Glutamatergic neuron (in vitro differentiated cells): Measurements from ENCODE around the gene B4GALNT3. TPM values are rescaled to one million over a fixed set of nuclear protein-coding genes. Genes with fewer than 3 reads are reported as not detected.

ENCODE experiments used
- DNase-seq: peaks from one replicate; pipeline ENCODE4 v3.0.0; 2022
- H3K27ac Mint-ChIP-seq: one replicate; pipeline ENCODE4 v1.8.0; 2020; ENCODE audit warnings: mild to moderate bottlenecking, mixed read lengths, inconsistent platforms; ENCODE audit not compliant: unreplicated experiment
- H3K27me3 Mint-ChIP-seq: one replicate; pipeline ENCODE4 v1.8.0; 2020; ENCODE audit warnings: mild to moderate bottlenecking, moderate library complexity, mixed read lengths, inconsistent platforms; ENCODE audit not compliant: unreplicated experiment
- H3K36me3 Mint-ChIP-seq: one replicate; pipeline ENCODE4 v1.8.0; 2020; ENCODE audit warnings: mild to moderate bottlenecking, mixed read lengths, inconsistent platforms; ENCODE audit not compliant: unreplicated experiment
- H3K4me1 Mint-ChIP-seq: one replicate; pipeline ENCODE4 v1.8.0; 2020; ENCODE audit warnings: mild to moderate bottlenecking, low read depth, mixed read lengths, inconsistent platforms; ENCODE audit not compliant: unreplicated experiment
- H3K4me3 Mint-ChIP-seq: one replicate; pipeline ENCODE4 v1.8.0; 2020; ENCODE audit warnings: mild to moderate bottlenecking, mixed read lengths, inconsistent platforms; ENCODE audit not compliant: unreplicated experiment
- H3K9me3 Mint-ChIP-seq: one replicate; pipeline ENCODE4 v1.8.0; 2020; ENCODE audit warnings: mild to moderate bottlenecking, moderate library complexity, mixed read lengths, inconsistent platforms; ENCODE audit not compliant: unreplicated experiment
- CTCF ChIP-seq: fragments of 200-600 bp; sonication (generic); IDR thresholded peaks from one replicate; pipeline ENCODE4 v1.5.0; 2021; ENCODE audit not compliant: partially characterized antibody, unreplicated experiment
- total RNA-seq: library from RNA; stranded (reverse); fragmentation: NEBNext Ultra II Directional; extraction: Animal tissue kit (Norgen Biotek cat#: 25700); gene quantifications from one replicate; pipeline ENCODE4 v1.2.1, GENCODE V29; 2021; ENCODE audit not compliant: unreplicated experiment

The B4GALNT3 gene
- total RNA-seq, 1 donor from 2014 or later = 3.3 TPM

- H3K4me3 Mint-ChIP-seq = peak overlapping the region; percentile 0
- no peak for TF ChIP-seq CTCF
- H3K4me1 Mint-ChIP-seq = peaks cover 36% of the 10 kb centered on the region
- H3K27me3 Mint-ChIP-seq = peaks cover 8% of the 10 kb centered on the region
- peaks cover 5% of the 10 kb centered on the region for H3K9me3 Mint-ChIP-seq
- H3K27ac Mint-ChIP-seq = peak overlapping the region; percentile 9
- DNase-seq = no peak
- no peaks in the 10 kb centered on the region for H3K36me3 Mint-ChIP-seq
These were observed 121.1 kb downstream of the B4GALNT3 start for GRCh38 chr12:580813-581212.

GRCh38 chr12:581321-581720 is 121.6 kb downstream of the B4GALNT3 start:
- no peak for TF ChIP-seq CTCF
- no peak for DNase-seq
- Mint-ChIP-seq H3K9me3 (peaks cover 5% of the 10 kb centered on the region), H3K27me3 (peaks cover 8% of the 10 kb centered on the region), H3K27ac (no peak overlapping the region), H3K4me1 (peaks cover 38% of the 10 kb centered on the region), H3K4me3 (no peak overlapping the region), H3K36me3 (no peaks in the 10 kb centered on the region)

GRCh38 chr12:581746-582145 is 122.0 kb downstream of the B4GALNT3 start:
- no peak for DNase-seq
- Mint-ChIP-seq H3K27me3 (peaks cover 8% of the 10 kb centered on the region), H3K27ac (peak overlapping the region; percentile 55), H3K9me3 (peaks cover 5% of the 10 kb centered on the region), H3K4me3 (no peak overlapping the region), H3K4me1 (peaks cover 38% of the 10 kb centered on the region), H3K36me3 (no peaks in the 10 kb centered on the region)
- no peak for TF ChIP-seq CTCF

- no peak overlapping the region for H3K4me3 Mint-ChIP-seq
- H3K4me1 Mint-ChIP-seq = peaks cover 34% of the 10 kb centered on the region
- H3K36me3 Mint-ChIP-seq = no peaks in the 10 kb centered on the region
- no peak for TF ChIP-seq CTCF
- DNase-seq = no peak
- H3K27me3 Mint-ChIP-seq = peaks cover 8% of the 10 kb centered on the region
- H3K27ac Mint-ChIP-seq = no peak overlapping the region
- H3K9me3 Mint-ChIP-seq = peaks cover 2% of the 10 kb centered on the region
These were observed 123.6 kb downstream of the B4GALNT3 start for GRCh38 chr12:583251-583869.
